Measurements from ENCODE around the gene TMTC3.

TMTC3 gene

DNA sequence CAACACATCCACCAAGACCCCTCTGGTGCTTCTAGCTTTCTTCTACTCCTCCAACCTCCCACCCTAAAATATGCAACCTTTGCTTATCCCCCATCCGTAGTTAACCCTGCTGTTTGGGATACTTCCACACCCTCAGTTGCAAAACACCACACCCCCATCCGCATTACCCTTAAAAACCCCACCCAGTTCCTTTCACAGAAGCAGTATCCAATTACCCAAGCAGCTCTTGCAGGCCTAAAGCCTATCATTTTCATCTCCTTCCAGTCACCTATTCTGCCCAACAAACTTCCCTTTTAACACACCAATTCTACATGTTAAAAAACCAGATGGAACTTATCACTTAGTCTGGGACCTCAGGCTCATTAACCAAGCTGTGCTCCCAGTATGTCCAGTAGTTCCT, 88.2 kb downstream of the TMTC3 start:
- TF ChIP-seq, protein P1, sequence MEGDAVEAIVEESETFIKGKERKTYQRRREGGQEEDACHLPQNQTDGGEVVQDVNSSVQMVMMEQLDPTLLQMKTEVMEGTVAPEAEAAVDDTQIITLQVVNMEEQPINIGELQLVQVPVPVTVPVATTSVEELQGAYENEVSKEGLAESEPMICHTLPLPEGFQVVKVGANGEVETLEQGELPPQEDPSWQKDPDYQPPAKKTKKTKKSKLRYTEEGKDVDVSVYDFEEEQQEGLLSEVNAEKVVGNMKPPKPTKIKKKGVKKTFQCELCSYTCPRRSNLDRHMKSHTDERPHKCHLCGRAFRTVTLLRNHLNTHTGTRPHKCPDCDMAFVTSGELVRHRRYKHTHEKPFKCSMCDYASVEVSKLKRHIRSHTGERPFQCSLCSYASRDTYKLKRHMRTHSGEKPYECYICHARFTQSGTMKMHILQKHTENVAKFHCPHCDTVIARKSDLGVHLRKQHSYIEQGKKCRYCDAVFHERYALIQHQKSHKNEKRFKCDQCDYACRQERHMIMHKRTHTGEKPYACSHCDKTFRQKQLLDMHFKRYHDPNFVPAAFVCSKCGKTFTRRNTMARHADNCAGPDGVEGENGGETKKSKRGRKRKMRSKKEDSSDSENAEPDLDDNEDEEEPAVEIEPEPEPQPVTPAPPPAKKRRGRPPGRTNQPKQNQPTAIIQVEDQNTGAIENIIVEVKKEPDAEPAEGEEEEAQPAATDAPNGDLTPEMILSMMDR (IDR thresholded peaks at IDR 0.05; ENCODE audit: low read depth, low read length, missing control alignments) = no peak
- DNase-seq (ENCODE audit: low read depth) = no peak
- H3K4me3 ChIP-seq (ENCODE audit: low read depth, low read length) = no peak overlapping the region

DNA sequence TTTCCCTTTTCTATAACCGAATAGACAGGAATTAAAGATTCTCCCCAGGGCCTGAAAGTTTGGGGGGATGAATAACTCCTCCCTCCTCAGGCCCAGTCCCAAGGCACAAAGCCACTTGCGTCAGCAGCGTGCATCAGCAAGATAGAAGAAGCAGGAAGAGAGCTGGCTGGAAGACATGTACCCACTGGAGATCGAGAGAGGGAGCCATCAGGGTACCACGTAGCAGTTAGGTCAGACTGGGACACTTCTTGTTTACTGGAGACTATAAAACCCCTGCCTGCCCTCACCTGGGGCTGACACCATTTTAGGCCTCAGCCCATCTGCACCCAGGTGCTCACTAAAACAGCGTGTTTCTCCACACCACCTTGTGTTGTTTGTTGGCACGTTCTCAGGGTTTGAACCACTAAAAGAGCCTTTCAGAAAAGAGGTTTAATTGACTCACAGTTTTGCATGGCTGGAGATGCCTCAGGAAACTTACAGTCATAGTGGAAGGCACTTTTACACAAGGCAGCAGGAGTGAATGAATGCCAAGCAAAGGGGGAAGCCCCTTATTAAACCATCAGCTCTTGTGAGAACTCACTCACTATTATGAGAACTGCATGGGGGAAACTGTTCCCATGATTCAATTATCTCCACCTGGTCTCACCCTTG, 93.2 kb downstream of the TMTC3 start:
- TF ChIP-seq, protein P1 (IDR thresholded peaks at IDR 0.05; ENCODE audit: low read depth, low read length, missing control alignments) = no peak
- DNase-seq (ENCODE audit: low read depth) = no peak

DNA sequence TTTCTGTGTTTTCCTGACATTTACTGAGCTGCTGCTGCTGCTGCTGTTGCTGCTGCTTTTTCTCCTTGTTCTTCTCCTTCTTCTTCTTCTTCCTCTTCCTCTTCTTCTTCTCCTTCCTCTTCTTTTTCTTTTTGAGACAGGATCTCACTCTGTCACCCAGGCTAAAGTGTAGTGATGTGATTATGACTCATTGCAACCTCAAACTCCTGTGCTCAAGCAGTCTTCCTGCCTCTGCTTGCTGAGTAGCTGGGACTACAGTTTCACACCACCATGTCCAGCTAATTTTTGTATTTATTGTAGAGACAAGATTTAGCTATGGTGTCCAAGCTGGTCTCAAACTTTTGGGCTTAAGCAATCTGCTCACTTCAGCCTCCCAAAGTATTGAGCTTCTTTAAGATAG, 95.8 kb downstream of the TMTC3 start:
- H3K4me3 ChIP-seq (ENCODE audit: low read depth, low read length) = no peak overlapping the region
- no peak for DNase-seq (ENCODE audit: low read depth)
- TF ChIP-seq, protein P1 (IDR thresholded peaks at IDR 0.05; ENCODE audit: low read depth, low read length, missing control alignments) = no peak

More for the DNA sequence above, 93.2 kb downstream of the TMTC3 start:
- H3K4me3 ChIP-seq (ENCODE audit: low read depth, low read length) = no peak overlapping the region

DNA sequence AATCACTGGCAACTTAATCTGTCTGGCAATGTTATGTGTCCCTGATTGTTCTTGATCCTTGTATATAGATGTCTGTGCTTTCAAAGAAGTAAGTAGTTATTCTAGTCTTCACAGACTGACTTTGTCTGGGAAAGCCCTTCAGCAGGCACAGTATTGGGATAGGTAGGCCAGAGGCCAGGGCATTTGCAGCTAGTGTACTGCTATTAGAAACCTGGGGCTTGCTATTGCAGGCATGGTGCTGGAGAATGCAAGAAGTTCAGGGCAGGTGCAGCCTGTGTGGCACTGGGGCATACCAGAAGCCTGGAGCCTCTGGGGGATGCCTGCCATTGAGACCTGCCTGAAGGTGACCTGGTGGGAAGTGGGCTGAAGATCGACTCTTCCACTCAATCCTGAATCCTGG, 96.3 kb downstream of the TMTC3 start:
- TF ChIP-seq, protein P1 (IDR thresholded peaks at IDR 0.05; ENCODE audit: low read depth, low read length, missing control alignments) = no peak
- no peak for DNase-seq (ENCODE audit: low read depth)
- H3K4me3 ChIP-seq (ENCODE audit: low read depth, low read length) = no peak overlapping the region

GRCh38 chr12:88241862-88242570, 99.9 kb downstream of the TMTC3 start:
- H3K4me3 ChIP-seq (ENCODE audit: low read depth, low read length) = no peak overlapping the region
- no peak for DNase-seq (ENCODE audit: low read depth)
- TF ChIP-seq, protein P1 (IDR thresholded peaks at IDR 0.05; ENCODE audit: low read depth, low read length, missing control alignments) = no peak

- H3K4me3 ChIP-seq (ENCODE audit: low read depth, low read length) = no peak overlapping the region
- TF ChIP-seq, protein P1 (IDR thresholded peaks at IDR 0.05; ENCODE audit: low read depth, low read length, missing control alignments) = no peak
- no peak for DNase-seq (ENCODE audit: low read depth)
These were observed 100.4 kb downstream of the TMTC3 start for GRCh38 chr12:88242571-88242925.

DNA sequence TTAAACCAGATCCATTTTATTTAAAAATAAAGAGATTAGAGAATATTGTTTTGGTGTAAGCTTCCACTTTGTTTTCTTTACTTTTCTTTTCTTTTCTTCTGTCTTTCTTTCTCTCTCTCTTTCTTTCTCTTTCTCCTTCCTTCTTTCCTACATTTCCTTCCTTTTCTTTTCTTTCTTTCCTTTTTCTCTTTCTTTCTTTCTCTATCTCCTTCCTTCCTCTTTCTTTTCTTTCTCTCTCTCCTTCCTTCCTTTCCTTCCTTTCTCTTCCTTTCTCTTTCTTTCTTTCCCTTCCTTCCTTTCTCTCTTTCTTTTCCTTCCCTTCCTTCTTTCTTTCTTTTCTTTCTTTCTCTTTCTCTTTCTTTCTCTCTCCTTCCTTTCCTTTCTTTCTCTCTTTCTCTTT, 100.8 kb downstream of the TMTC3 start:
- TF ChIP-seq, protein P1 (IDR thresholded peaks at IDR 0.05; ENCODE audit: low read depth, low read length, missing control alignments) = no peak
- no peak for DNase-seq (ENCODE audit: low read depth)
- H3K4me3 ChIP-seq (ENCODE audit: low read depth, low read length) = no peak overlapping the region

All from GM12864 (cell line).